Measurements from ENCODE around the gene GPR143. TPM values are rescaled to one million over a fixed set of nuclear protein-coding genes. Genes with fewer than 3 reads are reported as not detected.

Gene GPR143
- total and polyA plus RNA-seq, 9 of the 15 experiments (the other 6 are each of a cell fraction or from before 2014, with no cell fraction given) = not detected

DNA sequence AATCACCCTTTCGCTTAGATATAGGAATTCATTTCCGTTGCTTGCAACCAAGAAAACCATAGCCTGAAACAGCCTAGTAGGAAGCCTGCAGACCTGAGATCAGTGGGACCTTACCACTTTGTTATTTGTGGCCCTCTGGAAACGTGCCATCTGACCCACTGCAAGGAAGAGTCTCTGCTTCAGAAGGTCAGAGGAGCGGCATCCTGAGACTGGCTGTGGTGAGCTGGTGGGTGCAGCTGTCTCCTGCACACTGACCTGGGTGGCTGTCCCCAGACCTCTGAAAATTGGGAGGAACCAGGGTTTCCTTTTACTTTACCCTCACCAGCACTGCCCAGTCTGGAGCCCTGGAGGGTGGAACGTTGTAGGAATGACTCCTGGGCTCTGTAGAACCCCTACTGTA is 38.8 kb upstream of the GPR143 start:
- no peak overlapping the region for H2AFZ ChIP-seq (ENCODE audit: low read depth, low read length)
- H3K4me3 ChIP-seq = no peak overlapping the region
- H3K9me3 ChIP-seq (replicated peaks; ENCODE audit: control insufficient read depth, insufficient read depth, low read depth, low read length) = no peaks in the 10 kb centered on the region
- no peak overlapping the region for H3K9ac ChIP-seq (ENCODE audit: insufficient read depth in 1 of 2, low read depth in 2 of 2, low read length in 2 of 2)
- no peaks in the 10 kb centered on the region for H4K20me1 ChIP-seq (replicated peaks; ENCODE audit: control insufficient read depth, insufficient read depth, low read length)
- no peak for DNase-seq (ENCODE audit: extremely low read depth in 1 of 4, low spot score in 3 of 4)
- H3K9me1 ChIP-seq (ENCODE audit: control insufficient read depth, insufficient read depth, low read length) = no peaks in the 10 kb centered on the region
- ChIA-PET POLR2A (interaction anchor here (0.6 kb wide), 1 partner anchor 27 kb away, joined by 4 read pairs; no protein-coding TSS in a partner anchor), CTCF (ENCODE audit: low intra/inter-chr PET ratio) (no interaction called here)
- TF ChIP-seq, protein P1, sequence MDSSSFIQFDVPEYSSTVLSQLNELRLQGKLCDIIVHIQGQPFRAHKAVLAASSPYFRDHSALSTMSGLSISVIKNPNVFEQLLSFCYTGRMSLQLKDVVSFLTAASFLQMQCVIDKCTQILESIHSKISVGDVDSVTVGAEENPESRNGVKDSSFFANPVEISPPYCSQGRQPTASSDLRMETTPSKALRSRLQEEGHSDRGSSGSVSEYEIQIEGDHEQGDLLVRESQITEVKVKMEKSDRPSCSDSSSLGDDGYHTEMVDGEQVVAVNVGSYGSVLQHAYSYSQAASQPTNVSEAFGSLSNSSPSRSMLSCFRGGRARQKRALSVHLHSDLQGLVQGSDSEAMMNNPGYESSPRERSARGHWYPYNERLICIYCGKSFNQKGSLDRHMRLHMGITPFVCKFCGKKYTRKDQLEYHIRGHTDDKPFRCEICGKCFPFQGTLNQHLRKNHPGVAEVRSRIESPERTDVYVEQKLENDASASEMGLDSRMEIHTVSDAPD (CRISPR knock-in tag; IDR thresholded peaks at IDR 0.05) = no peak
- TF ChIP-seq ZNF766 (CRISPR knock-in tag; conservative IDR thresholded peaks at IDR 0.05) (no peak), ZNF263 (CRISPR knock-in tag; IDR thresholded peaks at IDR 0.05; ENCODE audit: borderline replicate concordance) (no peak), ILF3 (IDR thresholded peaks at IDR 0.05; ENCODE audit: borderline replicate concordance) (no peak), LEF1 (IDR thresholded peaks at IDR 0.05) (no peak), ASH1L (IDR thresholded peaks at IDR 0.05; ENCODE audit: borderline replicate concordance, low read depth, partially characterized antibody) (no peak), KLF6 (CRISPR knock-in tag; IDR thresholded peaks at IDR 0.05; ENCODE audit: borderline replicate concordance) (no peak), HIVEP1 (CRISPR knock-in tag; IDR thresholded peaks at IDR 0.05) (no peak), SIN3A (IDR thresholded peaks at IDR 0.05; ENCODE audit: borderline replicate concordance in 2 of 2, control insufficient read depth in 1 of 2, low read depth in 2 of 2, low read length in 2 of 2) (no peak), NFXL1 (CRISPR knock-in tag; IDR thresholded peaks at IDR 0.05) (no peak), ZNF785 (CRISPR knock-in tag; IDR thresholded peaks at IDR 0.05) (no peak)
- TF ChIP-seq, protein P2, sequence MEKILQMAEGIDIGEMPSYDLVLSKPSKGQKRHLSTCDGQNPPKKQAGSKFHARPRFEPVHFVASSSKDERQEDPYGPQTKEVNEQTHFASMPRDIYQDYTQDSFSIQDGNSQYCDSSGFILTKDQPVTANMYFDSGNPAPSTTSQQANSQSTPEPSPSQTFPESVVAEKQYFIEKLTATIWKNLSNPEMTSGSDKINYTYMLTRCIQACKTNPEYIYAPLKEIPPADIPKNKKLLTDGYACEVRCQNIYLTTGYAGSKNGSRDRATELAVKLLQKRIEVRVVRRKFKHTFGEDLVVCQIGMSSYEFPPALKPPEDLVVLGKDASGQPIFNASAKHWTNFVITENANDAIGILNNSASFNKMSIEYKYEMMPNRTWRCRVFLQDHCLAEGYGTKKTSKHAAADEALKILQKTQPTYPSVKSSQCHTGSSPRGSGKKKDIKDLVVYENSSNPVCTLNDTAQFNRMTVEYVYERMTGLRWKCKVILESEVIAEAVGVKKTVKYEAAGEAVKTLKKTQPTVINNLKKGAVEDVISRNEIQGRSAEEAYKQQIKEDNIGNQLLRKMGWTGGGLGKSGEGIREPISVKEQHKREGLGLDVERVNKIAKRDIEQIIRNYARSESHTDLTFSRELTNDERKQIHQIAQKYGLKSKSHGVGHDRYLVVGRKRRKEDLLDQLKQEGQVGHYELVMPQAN (IDR thresholded peaks at IDR 0.05; ENCODE audit: borderline replicate concordance) = no peak
- TF ChIP-seq, protein P3, sequence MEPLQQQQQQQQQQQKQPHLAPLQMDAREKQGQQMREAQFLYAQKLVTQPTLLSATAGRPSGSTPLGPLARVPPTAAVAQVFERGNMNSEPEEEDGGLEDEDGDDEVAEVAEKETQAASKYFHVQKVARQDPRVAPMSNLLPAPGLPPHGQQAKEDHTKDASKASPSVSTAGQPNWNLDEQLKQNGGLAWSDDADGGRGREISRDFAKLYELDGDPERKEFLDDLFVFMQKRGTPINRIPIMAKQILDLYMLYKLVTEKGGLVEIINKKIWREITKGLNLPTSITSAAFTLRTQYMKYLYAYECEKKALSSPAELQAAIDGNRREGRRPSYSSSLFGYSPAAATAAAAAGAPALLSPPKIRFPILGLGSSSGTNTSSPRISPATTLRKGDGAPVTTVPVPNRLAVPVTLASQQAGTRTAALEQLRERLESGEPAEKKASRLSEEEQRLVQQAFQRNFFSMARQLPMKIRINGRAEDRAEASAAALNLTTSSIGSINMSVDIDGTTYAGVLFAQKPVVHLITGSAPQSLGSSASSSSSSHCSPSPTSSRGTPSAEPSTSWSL (CRISPR knock-in tag; IDR thresholded peaks at IDR 0.05; ENCODE audit: borderline replicate concordance) = no peak
- H3K36me3 ChIP-seq (ENCODE audit: control insufficient read depth, insufficient read depth, low read length) = no peaks in the 10 kb centered on the region
- 0% methylated on average over 5 of the region's 5 CpGs for WGBS (ENCODE audit: insufficient coverage, low coverage, missing lambda C conversion rate)
- H3K27ac ChIP-seq (ENCODE audit: extremely low read depth, low read depth, low read length) = no peak overlapping the region
- no peak for FAIRE-seq
- peaks cover 0 to 5% of the 10 kb centered on the region in 2 experiments; a peak in 1 of 5 replicates for H3K27me3 ChIP-seq (ENCODE audit: control insufficient read depth in 2 of 2, insufficient read depth in 2 of 2, low read length in 2 of 2)
- ATAC-seq = no peak
- intact Hi-C loops (cut with micrococcal nuclease) (no loop called here), in situ Hi-C loops (cut with MboI) (no loop called here)
- H3K79me2 ChIP-seq (ENCODE audit: control insufficient read depth, insufficient read depth, low read length) = no peaks in the 10 kb centered on the region
- no peak overlapping the region for H3K4me2 ChIP-seq (ENCODE audit: insufficient read depth, low read length)
- H3K4me1 ChIP-seq (replicated peaks in 1 of 2; ENCODE audit: control insufficient read depth in 2 of 2, insufficient read depth in 2 of 2, low read length in 2 of 2) = no peaks in the 10 kb centered on the region
- no TSS peak for BruUV-seq (replicated peaks)
